CD4-positive, alpha-beta T cell (primary cell): Measurements from ENCODE around the gene NDOR1. TPM values are rescaled to one million over a fixed set of nuclear protein-coding genes. Genes with fewer than 3 reads are reported as not detected.

Source experiments
- ATAC-seq: fragments of 200-7000 bp; cut with Tn5 transposase; one replicate; pipeline ENCODE4 v1.10.0; 2022; ENCODE audit warnings: mild to moderate bottlenecking; ENCODE audit not compliant: poor library complexity
- CTCF ChIA-PET: fragments of 350-600 bp; sonication (Branson Sonifier 250); formaldehyde crosslinking; loops from one replicate; lab custom pipeline; 2021; ENCODE audit warnings: antibody characterized with exemption, inconsistent platforms; lab: Charles Lee
- POLR2A ChIA-PET: fragments of 350-600 bp; sonication (Branson Sonifier 250); formaldehyde crosslinking; loops from one replicate; lab custom pipeline; 2021; ENCODE audit warnings: antibody characterized with exemption, inconsistent platforms; lab: Charles Lee
- DNase-seq, 14 experiments: peaks; one replicate each; pipeline ENCODE4 v3.0.0-alpha.2; 2013 to 2020; ENCODE audit warnings: mixed read lengths in 2 of 14
- H3K27ac ChIP-seq, 2 donors: one replicate each; pipeline versions ENCODE4 v1.5.1 to v1.7.0; 2013; ENCODE audit warnings: low read length in 2 of 2, low read depth in 1 of 2, mild to moderate bottlenecking in 1 of 2
- H3K27me3 ChIP-seq, 2 experiments: 1 replicate in 1 of 2; 2 replicates in 1 of 2; pipeline versions ENCODE4 v1.6.1 to v1.7.0; 2013; ENCODE audit warnings: low read length in 2 of 2, control low read depth in 1 of 2, mild to moderate bottlenecking in 1 of 2, moderate library complexity in 1 of 2; ENCODE audit not compliant: insufficient read depth in 2 of 2, control insufficient read depth in 1 of 2
- H3K36me3 ChIP-seq: one replicate; pipeline ENCODE4 v1.6.1; 2013; ENCODE audit warnings: low read length, control low read depth; ENCODE audit not compliant: insufficient read depth
- H3K4me1 ChIP-seq: one replicate; pipeline ENCODE4 v1.6.1; 2013; ENCODE audit warnings: low read length, control low read depth; ENCODE audit not compliant: insufficient read depth
- H3K4me3 ChIP-seq: one replicate; pipeline ENCODE4 v1.5.1; 2013; ENCODE audit warnings: mild to moderate bottlenecking, low read length, moderate library complexity
- H3K9me3 ChIP-seq, 2 experiments: 1 replicate in 1 of 2; 2 replicates in 1 of 2; pipeline versions ENCODE4 v1.6.1 to v1.7.0; 2013; ENCODE audit warnings: low read length in 2 of 2, mild to moderate bottlenecking in 2 of 2, control low read depth in 1 of 2, moderate library complexity in 1 of 2; ENCODE audit not compliant: control insufficient read depth in 1 of 2, insufficient read depth in 1 of 2
- H3K27ac Mint-ChIP-seq: one replicate; pipeline ENCODE4 v1.8.0; 2020; ENCODE audit warnings: mixed read lengths
- H3K27me3 Mint-ChIP-seq: one replicate; pipeline ENCODE4 v1.8.0; 2021; ENCODE audit warnings: mixed read lengths
- H3K36me3 Mint-ChIP-seq: one replicate; pipeline ENCODE4 v1.8.0; 2021; ENCODE audit warnings: low read depth, mixed read lengths
- H3K4me1 Mint-ChIP-seq: one replicate; pipeline ENCODE4 v1.8.0; 2021; ENCODE audit warnings: low read depth, mixed read lengths
- H3K4me3 Mint-ChIP-seq: one replicate; pipeline ENCODE4 v1.8.0; 2020; ENCODE audit warnings: mild to moderate bottlenecking, mixed read lengths
- H3K9me3 Mint-ChIP-seq: one replicate; pipeline ENCODE4 v1.8.0; 2020; ENCODE audit warnings: mixed read lengths
- intact Hi-C, 2 experiments: fragments of 100-400 bp; cut with DNase I in 1 of 2; cut with micrococcal nuclease in 1 of 2; formaldehyde crosslinking; loops; one replicate each; pipeline versions ENCODE4 v1.15.1 to v1.9.0; 2023 to 2025; cut with DNase I, micrococcal nuclease
- total RNA-seq, 174 experiments: library from RNA in 2 of 174; stranded (reverse) in 2 of 174; gene quantifications; one replicate each; pipeline ENCODE4 v1.2.3 and lab custom pipeline; 2021 to 2026
- TF ChIP-seq, protein P1 (sequence below): fragments of 200-600 bp; IDR thresholded peaks from one replicate; pipeline ENCODE4 v1.8.0; 2022; ENCODE audit warnings: antibody characterized with exemption, mild to moderate bottlenecking

Gene NDOR1
- total RNA-seq, 2 experiments from 2014 or later, result 22.8 to 25.3 TPM

GRCh38 chr9:137185921-137186320 lies 19.6 kb upstream of the NDOR1 start:
- intact Hi-C loops, result loop anchor here in 1 of 2 experiments (5.0 kb wide), 1 partner anchor 51 kb away; no protein-coding TSS in a partner anchor
- peaks cover 29% of the 10 kb centered on the region for H3K4me1 Mint-ChIP-seq
- ChIA-PET CTCF (no interaction called here), POLR2A (no interaction called here)
- H3K27me3 ChIP-seq, result no peaks in the 10 kb centered on the region
- ATAC-seq, result no peak
- peak overlapping the region; percentile 93 for H3K4me3 Mint-ChIP-seq
- no peak overlapping the region for H3K27ac Mint-ChIP-seq
- peaks cover 72% of the 10 kb centered on the region for H3K36me3 Mint-ChIP-seq
- H3K4me1 ChIP-seq, result peaks cover 50% of the 10 kb centered on the region
- H3K9me3 Mint-ChIP-seq, result no peaks in the 10 kb centered on the region
- H3K27ac ChIP-seq, result no peak overlapping the region
- H3K36me3 ChIP-seq, result peaks cover 66% of the 10 kb centered on the region
- no peak overlapping the region for H3K4me3 ChIP-seq
- H3K9me3 ChIP-seq, result no peaks in the 10 kb centered on the region
- H3K27me3 Mint-ChIP-seq, result no peaks in the 10 kb centered on the region
- DNase-seq, result no peak
- TF ChIP-seq, protein P1, sequence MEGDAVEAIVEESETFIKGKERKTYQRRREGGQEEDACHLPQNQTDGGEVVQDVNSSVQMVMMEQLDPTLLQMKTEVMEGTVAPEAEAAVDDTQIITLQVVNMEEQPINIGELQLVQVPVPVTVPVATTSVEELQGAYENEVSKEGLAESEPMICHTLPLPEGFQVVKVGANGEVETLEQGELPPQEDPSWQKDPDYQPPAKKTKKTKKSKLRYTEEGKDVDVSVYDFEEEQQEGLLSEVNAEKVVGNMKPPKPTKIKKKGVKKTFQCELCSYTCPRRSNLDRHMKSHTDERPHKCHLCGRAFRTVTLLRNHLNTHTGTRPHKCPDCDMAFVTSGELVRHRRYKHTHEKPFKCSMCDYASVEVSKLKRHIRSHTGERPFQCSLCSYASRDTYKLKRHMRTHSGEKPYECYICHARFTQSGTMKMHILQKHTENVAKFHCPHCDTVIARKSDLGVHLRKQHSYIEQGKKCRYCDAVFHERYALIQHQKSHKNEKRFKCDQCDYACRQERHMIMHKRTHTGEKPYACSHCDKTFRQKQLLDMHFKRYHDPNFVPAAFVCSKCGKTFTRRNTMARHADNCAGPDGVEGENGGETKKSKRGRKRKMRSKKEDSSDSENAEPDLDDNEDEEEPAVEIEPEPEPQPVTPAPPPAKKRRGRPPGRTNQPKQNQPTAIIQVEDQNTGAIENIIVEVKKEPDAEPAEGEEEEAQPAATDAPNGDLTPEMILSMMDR, result no peak

DNA sequence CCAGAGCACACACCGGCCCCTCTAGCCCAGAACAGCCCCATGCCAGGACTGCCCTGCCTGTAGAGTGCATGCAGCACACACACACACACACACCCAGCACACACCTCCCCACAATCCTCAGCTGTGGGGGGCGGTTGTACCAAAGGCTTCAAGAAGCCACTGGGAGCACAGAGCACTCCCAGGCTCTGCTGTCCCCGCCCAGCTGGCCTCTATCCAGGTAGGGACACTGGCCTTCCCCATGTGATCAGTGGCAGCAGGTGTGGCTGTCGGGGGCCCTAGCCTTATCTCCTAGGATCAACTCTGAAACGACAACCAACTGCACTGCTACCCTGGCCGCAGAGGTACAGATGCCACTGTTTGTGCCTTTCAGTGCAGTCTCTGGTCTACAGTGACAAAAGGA lies 19.1 kb upstream of the NDOR1 start:
- peaks cover 65% of the 10 kb centered on the region for H3K36me3 ChIP-seq
- H3K27ac Mint-ChIP-seq, result peak overlapping the region; percentile 79

GRCh38 chr9:137187386-137187785 lies 18.1 kb upstream of the NDOR1 start:
- CTCF ChIA-PET, result interaction anchor here (1.1 to 1.6 kb wide), 2 partner anchors 49 to 120 kb away, joined by 4 to 7 read pairs; no protein-coding TSS in a partner anchor
- TF ChIP-seq, protein P1, result no peak

More for the DNA sequence above, 19.1 kb upstream of the NDOR1 start:
- TF ChIP-seq, protein P1, result no peak
- ATAC-seq (no peak), DNase-seq (no peak)
- Histone ChIP-seq H3K27ac (no peak overlapping the region), H3K27me3 (no peaks in the 10 kb centered on the region), H3K4me1 (peaks cover 50% of the 10 kb centered on the region), H3K9me3 (no peaks in the 10 kb centered on the region), H3K4me3 (no peak overlapping the region)
- no peaks in the 10 kb centered on the region for H3K9me3 Mint-ChIP-seq
- peaks cover 69% of the 10 kb centered on the region for H3K36me3 Mint-ChIP-seq
- no peaks in the 10 kb centered on the region for H3K27me3 Mint-ChIP-seq
- peaks cover 29% of the 10 kb centered on the region for H3K4me1 Mint-ChIP-seq
- POLR2A ChIA-PET, result no interaction called here
- intact Hi-C loops, result loop anchor here in 1 of 2 experiments (5.0 kb wide), 1 partner anchor 51 kb away; no protein-coding TSS in a partner anchor
- CTCF ChIA-PET, result no interaction called here
- peak overlapping the region; percentile 93 for H3K4me3 Mint-ChIP-seq

More at GRCh38 chr9:137187386-137187785, 18.1 kb upstream of the NDOR1 start:
- Histone ChIP-seq H3K27ac (no peak overlapping the region), H3K36me3 (peaks cover 55% of the 10 kb centered on the region), H3K4me3 (peak overlapping the region; percentile 100), H3K4me1 (peaks cover 50% of the 10 kb centered on the region), H3K27me3 (no peaks in the 10 kb centered on the region), H3K9me3 (no peaks in the 10 kb centered on the region)
- Mint-ChIP-seq H3K9me3 (no peaks in the 10 kb centered on the region), H3K27me3 (no peaks in the 10 kb centered on the region), H3K36me3 (peaks cover 61% of the 10 kb centered on the region), H3K4me3 (peak overlapping the region; percentile 93), H3K27ac (peak overlapping the region; percentile 79), H3K4me1 (peaks cover 29% of the 10 kb centered on the region)
- intact Hi-C loops, result loop anchor here in 1 of 2 experiments (5.0 kb wide), 1 partner anchor 50 kb away; no protein-coding TSS in a partner anchor
- POLR2A ChIA-PET, result interaction anchor here (0.9 to 3.5 kb wide), 8 partner anchors 11 to 101 kb away, joined by 3 to 39 read pairs (median 11); partner anchors contain the start of genes RNF208, TPRN and TUBB4B
- ATAC-seq, result no peak
- no peak for DNase-seq
